Measurements from ENCODE around the gene ZKSCAN5. TPM values are rescaled to one million over a fixed set of nuclear protein-coding genes. Genes with fewer than 3 reads are reported as not detected.
A peak's percentile ranks its signal among the peaks of the same experiment; 100 is the strongest.

The ZKSCAN5 gene
- total and polyA plus RNA-seq, 3 experiments from 2014 or later = 5.0 to 8.4 (median 8.4) TPM

DNA sequence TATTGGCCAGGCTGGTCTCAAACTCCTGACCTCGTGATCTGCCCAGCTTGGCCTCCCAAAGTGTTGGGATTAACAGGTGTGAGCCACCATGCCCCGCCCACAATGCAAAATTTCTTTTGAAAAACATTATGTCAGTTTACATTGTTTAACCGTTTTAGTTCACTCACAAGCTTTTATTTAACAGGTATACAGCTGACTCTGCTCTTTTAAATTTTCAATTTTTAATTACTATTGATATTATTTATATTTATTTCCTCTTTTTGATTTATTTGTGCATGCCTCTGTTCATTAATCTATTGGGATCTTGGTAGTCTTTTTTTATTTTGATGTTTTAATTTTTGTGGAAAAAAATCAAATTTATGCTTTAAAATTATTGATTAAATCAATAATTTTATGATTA, 16.9 kb downstream of the ZKSCAN5 start:
- Mint-ChIP-seq H3K27ac (no peak overlapping the region), H3K9me3 (no peaks in the 10 kb centered on the region), H3K4me1 (peaks cover 0 to 5% (median 2%) of the 10 kb centered on the region in 3 donors), H3K36me3 (peaks cover 22 to 56% (median 25%) of the 10 kb centered on the region in 3 donors), H3K4me3 (no peak overlapping the region), H3K27me3 (peaks cover 0 to 2% of the 10 kb centered on the region in 2 donors)
- Histone ChIP-seq H3K4me1 (ENCODE audit: insufficient read depth, low read length) (no peaks in the 10 kb centered on the region), H3K9me3 (ENCODE audit: low read length) (no peaks in the 10 kb centered on the region), H3K27ac (ENCODE audit: low read depth, low read length) (no peak overlapping the region), H3K36me3 (ENCODE audit: insufficient read depth, low read length) (peaks cover 17% of the 10 kb centered on the region), H3K4me3 (ENCODE audit: low read length) (no peak overlapping the region), H3K27me3 (ENCODE audit: insufficient read depth, low read length, poor library complexity, severe bottlenecking) (no peaks in the 10 kb centered on the region)
- ChIA-PET POLR2A (no interaction called here), CTCF (no interaction called here)
- no peak for DNase-seq

GRCh38 chr7:99525713-99526440, 21.4 kb downstream of the ZKSCAN5 start:
- Histone ChIP-seq H3K9me3 (ENCODE audit: low read length) (no peaks in the 10 kb centered on the region), H3K27ac (ENCODE audit: low read depth, low read length) (no peak overlapping the region), H3K4me3 (ENCODE audit: low read length) (no peak overlapping the region), H3K36me3 (ENCODE audit: insufficient read depth, low read length) (peaks cover 8% of the 10 kb centered on the region), H3K4me1 (ENCODE audit: insufficient read depth, low read length) (no peaks in the 10 kb centered on the region), H3K27me3 (ENCODE audit: insufficient read depth, low read length, poor library complexity, severe bottlenecking) (no peaks in the 10 kb centered on the region)
- Mint-ChIP-seq H3K4me3 (no peak overlapping the region), H3K9me3 (peaks cover 0 to 20% (median 19%) of the 10 kb centered on the region in 5 donors), H3K4me1 (peaks cover 0 to 5% (median 2%) of the 10 kb centered on the region in 3 donors), H3K27me3 (peaks cover 0 to 2% of the 10 kb centered on the region in 2 donors), H3K27ac (peak overlapping the region in 3 of 8 donors; percentile 8 to 14 (median 12)), H3K36me3 (peaks cover 26 to 66% (median 36%) of the 10 kb centered on the region in 3 donors)
- ChIA-PET CTCF (interaction anchor here (0.7 to 2.1 kb wide), 4 partner anchors 10 to 465 kb away, joined by 3 to 7 read pairs (median 4); no protein-coding TSS in a partner anchor), POLR2A (no interaction called here)
- peak in 1 of 5 donors; percentile 12 for DNase-seq

DNA sequence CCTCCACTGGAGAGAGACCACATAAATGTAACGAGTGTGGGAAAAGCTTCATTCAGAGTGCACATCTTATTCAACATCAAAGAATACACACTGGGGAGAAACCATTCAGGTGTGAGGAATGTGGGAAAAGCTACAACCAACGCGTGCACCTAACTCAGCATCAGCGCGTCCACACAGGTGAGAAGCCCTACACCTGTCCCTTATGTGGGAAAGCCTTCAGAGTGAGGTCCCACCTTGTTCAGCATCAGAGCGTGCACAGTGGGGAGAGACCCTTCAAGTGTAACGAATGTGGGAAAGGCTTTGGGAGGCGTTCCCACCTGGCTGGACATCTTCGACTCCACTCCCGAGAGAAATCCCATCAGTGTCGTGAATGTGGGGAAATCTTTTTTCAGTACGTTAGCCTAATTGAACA, 26.9 kb downstream of the ZKSCAN5 start:
- no peak overlapping the region for H3K4me3 Mint-ChIP-seq
- no peaks in the 10 kb centered on the region for H3K4me1 ChIP-seq (ENCODE audit: insufficient read depth, low read length)
- no peak overlapping the region for H3K27ac ChIP-seq (ENCODE audit: low read depth, low read length)
- peaks cover 11% of the 10 kb centered on the region for H3K36me3 ChIP-seq (ENCODE audit: insufficient read depth, low read length)
- no peak for DNase-seq
- H3K27me3 Mint-ChIP-seq = no peaks in the 10 kb centered on the region
- no peaks in the 10 kb centered on the region for H3K27me3 ChIP-seq (ENCODE audit: insufficient read depth, low read length, poor library complexity, severe bottlenecking)
- ChIA-PET CTCF (interaction anchor here (1.0 kb wide), 1 partner anchor 8 kb away, joined by 3 read pairs; no protein-coding TSS in a partner anchor), POLR2A (interaction anchor here (0.5 to 1.0 kb wide), 3 partner anchors 11 to 921 kb away, joined by 3 to 10 read pairs (median 4); partner anchors contain the start of gene MEPCE)
- H3K27ac Mint-ChIP-seq = no peak overlapping the region
- H3K9me3 Mint-ChIP-seq = peaks cover 10 to 52% (median 51%) of the 10 kb centered on the region in 5 donors
- no peak overlapping the region for H3K4me3 ChIP-seq (ENCODE audit: low read length)
- peaks cover 24% of the 10 kb centered on the region for H3K9me3 ChIP-seq (ENCODE audit: low read length)
- peaks cover 22 to 62% (median 57%) of the 10 kb centered on the region in 3 donors for H3K36me3 Mint-ChIP-seq
- no peaks in the 10 kb centered on the region for H3K4me1 Mint-ChIP-seq

- H3K9me3 ChIP-seq (ENCODE audit: low read length) = peaks cover 27% of the 10 kb centered on the region
- Mint-ChIP-seq H3K27ac (no peak overlapping the region), H3K4me1 (no peaks in the 10 kb centered on the region), H3K4me3 (no peak overlapping the region), H3K9me3 (peaks cover 14 to 58% (median 57%) of the 10 kb centered on the region in 5 donors), H3K27me3 (no peaks in the 10 kb centered on the region), H3K36me3 (peaks cover 15 to 44% (median 24%) of the 10 kb centered on the region in 3 donors)
- no peaks in the 10 kb centered on the region for H3K4me1 ChIP-seq (ENCODE audit: insufficient read depth, low read length)
- H3K27me3 ChIP-seq (ENCODE audit: insufficient read depth, low read length, poor library complexity, severe bottlenecking) = no peaks in the 10 kb centered on the region
- peaks cover 11% of the 10 kb centered on the region for H3K36me3 ChIP-seq (ENCODE audit: insufficient read depth, low read length)
- no peak for DNase-seq
- H3K27ac ChIP-seq (ENCODE audit: low read depth, low read length) = no peak overlapping the region
- ChIA-PET POLR2A (no interaction called here), CTCF (no interaction called here)
- H3K4me3 ChIP-seq (ENCODE audit: low read length) = no peak overlapping the region
Measured at GRCh38 chr7:99535667-99536066, 31.2 kb downstream of the ZKSCAN5 start.

- peaks cover 5 to 38% (median 36%) of the 10 kb centered on the region in 5 donors for H3K9me3 Mint-ChIP-seq
- H3K27ac Mint-ChIP-seq = no peak overlapping the region
- ChIA-PET POLR2A (no interaction called here), CTCF (no interaction called here)
- H3K36me3 Mint-ChIP-seq = peaks cover 0 to 20% (median 3%) of the 10 kb centered on the region in 3 donors
- no peaks in the 10 kb centered on the region for H3K4me1 Mint-ChIP-seq
- H3K27me3 Mint-ChIP-seq = no peaks in the 10 kb centered on the region
- no peak overlapping the region for H3K4me3 Mint-ChIP-seq
- Histone ChIP-seq H3K27me3 (ENCODE audit: insufficient read depth, low read length, poor library complexity, severe bottlenecking) (no peaks in the 10 kb centered on the region), H3K4me3 (ENCODE audit: low read length) (no peak overlapping the region), H3K4me1 (ENCODE audit: insufficient read depth, low read length) (no peaks in the 10 kb centered on the region), H3K27ac (ENCODE audit: low read depth, low read length) (no peak overlapping the region), H3K36me3 (ENCODE audit: insufficient read depth, low read length) (no peaks in the 10 kb centered on the region), H3K9me3 (ENCODE audit: low read length) (peaks cover 5% of the 10 kb centered on the region)
- DNase-seq = no peak
Measured at GRCh38 chr7:99539213-99539811, 34.9 kb downstream of the ZKSCAN5 start.

GRCh38 chr7:99540542-99540941, 36.1 kb downstream of the ZKSCAN5 start:
- Mint-ChIP-seq H3K27me3 (no peaks in the 10 kb centered on the region), H3K4me1 (no peaks in the 10 kb centered on the region), H3K4me3 (no peak overlapping the region), H3K36me3 (peaks cover 1 to 19% (median 4%) of the 10 kb centered on the region in 3 donors), H3K27ac (no peak overlapping the region), H3K9me3 (peaks cover 5 to 37% (median 33%) of the 10 kb centered on the region in 5 donors)
- no peaks in the 10 kb centered on the region for H3K36me3 ChIP-seq (ENCODE audit: insufficient read depth, low read length)
- H3K4me1 ChIP-seq (ENCODE audit: insufficient read depth, low read length) = no peaks in the 10 kb centered on the region
- peaks cover 5% of the 10 kb centered on the region for H3K9me3 ChIP-seq (ENCODE audit: low read length)
- POLR2A ChIA-PET = no interaction called here
- no peaks in the 10 kb centered on the region for H3K27me3 ChIP-seq (ENCODE audit: insufficient read depth, low read length, poor library complexity, severe bottlenecking)
- CTCF ChIA-PET = no interaction called here
- DNase-seq = no peak
- H3K27ac ChIP-seq (ENCODE audit: low read depth, low read length) = no peak overlapping the region
- H3K4me3 ChIP-seq (ENCODE audit: low read length) = no peak overlapping the region

DNA sequence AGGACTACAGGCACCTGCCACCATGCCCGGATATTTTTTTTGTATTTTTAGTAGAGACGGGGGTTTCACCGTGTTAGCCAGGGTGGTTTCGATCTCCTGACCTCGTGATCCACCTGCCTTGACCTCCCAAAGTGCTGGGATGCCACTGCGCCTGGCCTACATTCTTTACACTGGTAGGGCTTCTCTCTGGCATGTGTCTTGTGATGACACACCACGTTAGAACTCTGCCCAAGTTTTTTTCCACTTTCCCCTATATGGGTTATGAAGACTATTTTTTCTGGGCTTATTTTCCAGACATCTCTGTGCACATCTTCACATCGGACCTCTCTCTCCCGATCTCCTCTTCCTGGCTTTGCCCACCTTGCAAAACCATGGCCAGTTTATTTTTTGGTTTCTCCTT, 36.8 kb downstream of the ZKSCAN5 start:
- ChIA-PET POLR2A (no interaction called here), CTCF (no interaction called here)
- Histone ChIP-seq H3K4me3 (ENCODE audit: low read length) (no peak overlapping the region), H3K27ac (ENCODE audit: low read depth, low read length) (no peak overlapping the region), H3K36me3 (ENCODE audit: insufficient read depth, low read length) (no peaks in the 10 kb centered on the region), H3K27me3 (ENCODE audit: insufficient read depth, low read length, poor library complexity, severe bottlenecking) (no peaks in the 10 kb centered on the region), H3K4me1 (ENCODE audit: insufficient read depth, low read length) (no peaks in the 10 kb centered on the region), H3K9me3 (ENCODE audit: low read length) (peaks cover 5% of the 10 kb centered on the region)
- H3K9me3 Mint-ChIP-seq = peaks cover 5 to 37% (median 33%) of the 10 kb centered on the region in 5 donors
- DNase-seq = no peak
- H3K4me1 Mint-ChIP-seq = no peaks in the 10 kb centered on the region
- no peak overlapping the region for H3K27ac Mint-ChIP-seq
- H3K4me3 Mint-ChIP-seq = no peak overlapping the region
- H3K36me3 Mint-ChIP-seq = peaks cover 1 to 19% (median 4%) of the 10 kb centered on the region in 3 donors
- no peaks in the 10 kb centered on the region for H3K27me3 Mint-ChIP-seq

GRCh38 chr7:99543081-99543671, 38.7 kb downstream of the ZKSCAN5 start:
- H3K27me3 ChIP-seq (ENCODE audit: insufficient read depth, low read length, poor library complexity, severe bottlenecking) = no peaks in the 10 kb centered on the region
- H3K36me3 Mint-ChIP-seq = peaks cover 5 to 27% (median 16%) of the 10 kb centered on the region in 3 donors
- H3K27ac Mint-ChIP-seq = no peak overlapping the region
- no peaks in the 10 kb centered on the region for H3K4me1 ChIP-seq (ENCODE audit: insufficient read depth, low read length)
- no peak overlapping the region for H3K27ac ChIP-seq (ENCODE audit: low read depth, low read length)
- CTCF ChIA-PET = no interaction called here
- H3K9me3 ChIP-seq (ENCODE audit: low read length) = peaks cover 5% of the 10 kb centered on the region
- H3K36me3 ChIP-seq (ENCODE audit: insufficient read depth, low read length) = peaks cover 11% of the 10 kb centered on the region
- POLR2A ChIA-PET = no interaction called here
- no peaks in the 10 kb centered on the region for H3K27me3 Mint-ChIP-seq
- no peak overlapping the region for H3K4me3 Mint-ChIP-seq
- H3K9me3 Mint-ChIP-seq = peaks cover 5 to 31% (median 27%) of the 10 kb centered on the region in 5 donors
- H3K4me3 ChIP-seq (ENCODE audit: low read length) = no peak overlapping the region
- DNase-seq = no peak
- H3K4me1 Mint-ChIP-seq = no peaks in the 10 kb centered on the region

All from CD8-positive, alpha-beta memory T cell (primary cell).